Cardiac muscle cell (in vitro differentiated cells and primary cell): ENCODE results near the gene OR1E2. TPM values are rescaled to one million over a fixed set of nuclear protein-coding genes. Genes with fewer than 3 reads are reported as not detected.
A peak's percentile ranks its signal among the peaks of the same experiment; 100 is the strongest.
"Not testable (repeated sequence)": the region's sequence is repeated elsewhere in the genome, so short reads cannot be mapped to it uniquely, and the experiment has no call there.

ENCODE experiments used
- DNase-seq, 2 donors: peaks; one replicate each; pipeline versions ENCODE4 v3.0.0 to v3.0.0-alpha.2; 2010 to 2017; ENCODE audit warnings: low read depth in 1 of 2, low spot score in 1 of 2
- H3K27ac ChIP-seq: fragments of 200-600 bp; sonication (generic); 2 replicates; pipeline ENCODE4 v1.5.1; 2016
- H3K27me3 ChIP-seq: fragments of 200-600 bp; sonication (generic); 2 replicates; pipeline ENCODE4 v1.6.0; 2016; ENCODE audit warnings: control low read depth
- H3K36me3 ChIP-seq: fragments of 200-600 bp; sonication (generic); 2 replicates; pipeline ENCODE4 v1.5.1; 2016; ENCODE audit warnings: control low read depth
- H3K4me1 ChIP-seq: fragments of 200-600 bp; sonication (generic); 2 replicates; pipeline ENCODE4 v1.8.1; 2017; ENCODE audit warnings: low read depth, mild to moderate bottlenecking, mixed run types
- H3K4me3 ChIP-seq: fragments of 200-600 bp; sonication (generic); 2 replicates; pipeline ENCODE4 v1.5.1; 2016; ENCODE audit warnings: mild to moderate bottlenecking
- H3K9me3 ChIP-seq: fragments of 200-600 bp; sonication (generic); 2 replicates; pipeline ENCODE4 v1.5.1; 2017; ENCODE audit warnings: low read depth, mild to moderate bottlenecking, control low read depth
- CTCF ChIP-seq: IDR thresholded peaks from 2 replicates; pipeline ENCODE4 v1.5.1; 2012; ENCODE audit warnings: low read depth, mild to moderate bottlenecking, low read length
- polyA plus RNA-seq: library from polyadenylated mRNA; unstranded; fragments of >200 nt; fragmentation: Nextera tagmentation; extraction: Ambion mirVana; gene quantifications from 2 replicates; pipeline ENCODE4 v1.2.1, GENCODE V29; 2016
- total RNA-seq: library from RNA; depleted of rRNA; stranded (reverse); fragments of >200 nt; gene quantifications from 2 replicates; pipeline ENCODE4 v1.2.3, GENCODE V29; 2016

OR1E2 gene
- total and polyA plus RNA-seq, 2 experiments from 2014 or later: not detected

- H3K36me3 ChIP-seq: no peaks in the 10 kb centered on the region
- no peak overlapping the region for H3K4me3 ChIP-seq
- no peak overlapping the region for H3K27ac ChIP-seq
- H3K27me3 ChIP-seq: no peaks in the 10 kb centered on the region
- peak in 1 of 2 donors; percentile 22 for DNase-seq
- no peaks in the 10 kb centered on the region for H3K4me1 ChIP-seq
- TF ChIP-seq CTCF: no peak
- no peaks in the 10 kb centered on the region for H3K9me3 ChIP-seq
Observed at GRCh38 chr17:3474212-3474611, 40.6 kb upstream of the OR1E2 start.

GRCh38 chr17:3472137-3472536, 38.5 kb upstream of the OR1E2 start:
- no peaks in the 10 kb centered on the region for H3K36me3 ChIP-seq

GRCh38 chr17:3471599-3471998, 38.0 kb upstream of the OR1E2 start, which contains the start of gene SPATA22:
TSS of gene SPATA22 (minus strand) at chr17:3471819. CDS start at chr17:3469325, 2,494 bp downstream.
- Histone ChIP-seq H3K4me3 (no peak within 1 kb of the TSS), H3K9me3 (no peaks in the 10 kb centered on the region)
- no peak for TF ChIP-seq CTCF

More at GRCh38 chr17:3472137-3472536, 38.5 kb upstream of the OR1E2 start:
- Histone ChIP-seq H3K27me3 (no peaks in the 10 kb centered on the region), H3K4me1 (no peaks in the 10 kb centered on the region), H3K27ac (no peak overlapping the region), H3K4me3 (no peak overlapping the region), H3K9me3 (no peaks in the 10 kb centered on the region)
- TF ChIP-seq CTCF: no peak
- DNase-seq: no peak

GRCh38 chr17:3469529-3469928, 35.9 kb upstream of the OR1E2 start:
- Histone ChIP-seq H3K27me3 (no peaks in the 10 kb centered on the region), H3K4me3 (no peak overlapping the region), H3K27ac (no peak overlapping the region), H3K4me1 (no peaks in the 10 kb centered on the region), H3K9me3 (no peaks in the 10 kb centered on the region), H3K36me3 (no peaks in the 10 kb centered on the region)
- no peak for TF ChIP-seq CTCF
- no peak for DNase-seq

More at GRCh38 chr17:3471599-3471998, 38.0 kb upstream of the OR1E2 start, which contains the start of gene SPATA22:
- Histone ChIP-seq H3K36me3 (no peaks in the 10 kb centered on the region), H3K27ac (no peak within 1 kb of the TSS), H3K27me3 (no peaks in the 10 kb centered on the region), H3K4me1 (no peaks in the 10 kb centered on the region)
- DNase-seq: no peak

- not testable (repeated sequence) for DNase-seq, H3K27ac ChIP-seq, H3K4me3 ChIP-seq, H3K27me3 ChIP-seq, H3K36me3 ChIP-seq, H3K4me1 ChIP-seq, H3K9me3 ChIP-seq
Observed at GRCh38 chr17:3466355-3466754, 32.7 kb upstream of the OR1E2 start.

GRCh38 chr17:3448059-3448665, 14.5 kb upstream of the OR1E2 start:
- Histone ChIP-seq H3K27me3 (no peaks in the 10 kb centered on the region), H3K9me3 (no peaks in the 10 kb centered on the region), H3K36me3 (no peaks in the 10 kb centered on the region), H3K4me1 (no peaks in the 10 kb centered on the region), H3K27ac (no peak overlapping the region), H3K4me3 (no peak overlapping the region)
- TF ChIP-seq CTCF: no peak
- peak in 1 of 2 donors; percentile 12 for DNase-seq
